Spleen (tissue), 11 donors: Measurements from ENCODE around the gene ZCCHC7. TPM values are rescaled to one million over a fixed set of nuclear protein-coding genes. Genes with fewer than 3 reads are reported as not detected.

ENCODE experiments used
- DNase-seq: peaks from one replicate; pipeline ENCODE4 v3.0.0-alpha.2; 2020
- H3K27ac ChIP-seq, 8 donors: fragments of 200-600 bp; sonication (generic) in 7 of 8; 1 replicate in 4 of 8; 2 replicates in 4 of 8; pipeline versions ENCODE4 v1.5.0 to v1.8.0; 2016 to 2021; ENCODE audit warnings: inconsistent platforms in 4 of 8, mild to moderate bottlenecking in 4 of 8, moderate library complexity in 1 of 8
- H3K27me3 ChIP-seq, 7 donors: fragments of 200-600 bp; sonication (generic) in 6 of 7; replicated peaks in 1 of 7; 1 replicate in 4 of 7; 2 replicates in 3 of 7; pipeline versions ENCODE4 v1.5.0 to v1.8.0; 2016 to 2021; ENCODE audit warnings: inconsistent platforms in 3 of 7, mild to moderate bottlenecking in 1 of 7
- H3K36me3 ChIP-seq, 6 donors: fragments of 200-600 bp; sonication (generic) in 5 of 6; 1 replicate in 4 of 6; 2 replicates in 2 of 6; pipeline versions ENCODE4 v1.5.0 to v1.8.0; 2016 to 2021; ENCODE audit warnings: inconsistent platforms in 2 of 6
- H3K4me1 ChIP-seq, 6 donors: fragments of 200-600 bp; sonication (generic) in 5 of 6; 1 replicate in 3 of 6; 2 replicates in 3 of 6; pipeline versions ENCODE4 v1.5.0 to v1.8.0; 2016 to 2021; ENCODE audit warnings: inconsistent platforms in 3 of 6
- H3K4me3 ChIP-seq, 8 donors: fragments of 200-600 bp; sonication (generic) in 7 of 8; 1 replicate in 4 of 8; 2 replicates in 4 of 8; pipeline versions ENCODE4 v1.5.0 to v1.8.0; 2016 to 2021; ENCODE audit warnings: inconsistent platforms in 4 of 8, mild to moderate bottlenecking in 4 of 8, moderate library complexity in 2 of 8
- H3K9me3 ChIP-seq, 8 donors: fragments of 200-600 bp; sonication (generic) in 7 of 8; 1 replicate in 4 of 8; 2 replicates in 4 of 8; pipeline versions ENCODE4 v1.5.0 to v1.8.0; 2016 to 2021; ENCODE audit warnings: inconsistent platforms in 4 of 8
- POLR2A ChIP-seq, 3 donors: fragments of 450-650 bp; IDR thresholded peaks; one replicate each; pipeline ENCODE4 v1.5.1; 2017; ENCODE audit warnings: antibody characterized with exemption in 3 of 3, mild to moderate bottlenecking in 1 of 3
- POLR2AphosphoS5 ChIP-seq, 3 donors: sonication (generic); formaldehyde crosslinking; IDR thresholded peaks; one replicate each; pipeline ENCODE4 v1.5.1; 2017; ENCODE audit warnings: antibody characterized with exemption in 3 of 3
- WGBS, 5 donors: extraction: QIAGEN DNeasy Blood & Tissue Kit in 3 of 5; methylation state at CpG; one replicate each; pipeline versions ENCODE4 v1.1.5 to v1.1.7; 2013 to 2018; 5-methylcytosine and 5-hydroxymethylcytosine counted together
- intact Hi-C: fragments of 100-400 bp; cut with DNase I; formaldehyde crosslinking; loops from one replicate; pipeline ENCODE4 v1.15.0; 2023; ENCODE audit warnings: low total_unique reads
- polyA plus RNA-seq, 3 donors: library from polyadenylated mRNA; stranded (reverse); fragments of 200-250 nt; gene quantifications; one replicate each; pipeline ENCODE4 v1.2.1, GENCODE V29; 2013
- total RNA-seq, 7 donors: library from RNA; depleted of rRNA in 3 of 7; stranded (reverse); fragments of >200 nt in 3 of 7; fragmentation: NEBNext Ultra II Directional in 4 of 7; extraction: Animal tissue kit (Norgen Biotek cat#: 25700) in 4 of 7; gene quantifications; one replicate each; pipeline versions ENCODE4 v1.1.0 to v1.2.1, GENCODE V29; 2016 to 2021
- TF ChIP-seq, protein P1 (sequence below), 11 experiments: fragments of 200-600 bp in 7 of 11; fragments of 450-650 bp in 4 of 11; sonication (generic) in 4 of 11; IDR thresholded peaks in 8 of 11; conservative IDR thresholded peaks in 3 of 11; 1 replicate in 7 of 11; 2 replicates in 4 of 11; pipeline versions ENCODE4 v1.4.0 to v1.8.0; 2016 to 2021; ENCODE audit warnings: antibody characterized with exemption in 11 of 11, inconsistent platforms in 4 of 11, mild to moderate bottlenecking in 1 of 11
- donor health status: healthy with polysubstance abuse.
- donor health status: DM: no; HTN: no; CAD: no; lungs with moderate emphysema.
- donor health status: DM: no; HTN: no; CAD: no.
- donor health status: Bipolar disorder and iron deficiency.
- donor health status: healthy.
- donor health status: DM: no; HTN: no; CAD: no.
- donor health status: DM: yes; HTN: yes; CAD: no.

ZCCHC7 gene
- total and polyA plus RNA-seq, 10 donors = 17.0 to 50.6 (median 38.1) TPM

DNA sequence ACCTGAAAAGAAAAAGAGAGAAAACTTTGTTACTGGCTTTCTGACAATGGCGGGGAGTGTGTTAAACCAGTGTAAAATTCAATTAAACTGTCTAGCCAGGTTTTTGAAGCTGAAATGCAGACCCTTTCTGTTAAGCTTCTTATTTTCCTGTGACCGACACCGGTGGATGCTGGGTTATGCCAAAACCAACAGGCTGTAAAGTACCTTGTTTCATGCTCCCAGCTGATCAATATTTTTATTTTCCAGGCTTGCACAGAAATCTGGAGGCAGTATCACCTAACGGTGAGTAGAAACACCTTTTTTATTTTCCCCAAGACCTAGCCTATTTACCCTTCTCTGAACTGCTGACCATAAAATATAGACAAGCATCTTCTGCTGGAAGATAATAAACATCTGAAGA lies 207.2 kb downstream of the ZCCHC7 start:
- no peaks in the 10 kb centered on the region for H3K9me3 ChIP-seq
- DNase-seq = no peak
- peak overlapping the region in 4 of 8 donors; percentile 12 to 89 (median 28) for H3K27ac ChIP-seq
- H3K4me3 ChIP-seq = no peak overlapping the region
- intact Hi-C loops = no loop called here
- no peaks in the 10 kb centered on the region for H3K36me3 ChIP-seq
- WGBS, 5 donors = 75 to 91% (median 84%) methylated on average over 4 of the region's 4 CpGs
- H3K27me3 ChIP-seq = no peaks in the 10 kb centered on the region
- no peak for TF ChIP-seq POLR2AphosphoS5 (IDR thresholded peaks at IDR 0.05)
- TF ChIP-seq, protein P1, sequence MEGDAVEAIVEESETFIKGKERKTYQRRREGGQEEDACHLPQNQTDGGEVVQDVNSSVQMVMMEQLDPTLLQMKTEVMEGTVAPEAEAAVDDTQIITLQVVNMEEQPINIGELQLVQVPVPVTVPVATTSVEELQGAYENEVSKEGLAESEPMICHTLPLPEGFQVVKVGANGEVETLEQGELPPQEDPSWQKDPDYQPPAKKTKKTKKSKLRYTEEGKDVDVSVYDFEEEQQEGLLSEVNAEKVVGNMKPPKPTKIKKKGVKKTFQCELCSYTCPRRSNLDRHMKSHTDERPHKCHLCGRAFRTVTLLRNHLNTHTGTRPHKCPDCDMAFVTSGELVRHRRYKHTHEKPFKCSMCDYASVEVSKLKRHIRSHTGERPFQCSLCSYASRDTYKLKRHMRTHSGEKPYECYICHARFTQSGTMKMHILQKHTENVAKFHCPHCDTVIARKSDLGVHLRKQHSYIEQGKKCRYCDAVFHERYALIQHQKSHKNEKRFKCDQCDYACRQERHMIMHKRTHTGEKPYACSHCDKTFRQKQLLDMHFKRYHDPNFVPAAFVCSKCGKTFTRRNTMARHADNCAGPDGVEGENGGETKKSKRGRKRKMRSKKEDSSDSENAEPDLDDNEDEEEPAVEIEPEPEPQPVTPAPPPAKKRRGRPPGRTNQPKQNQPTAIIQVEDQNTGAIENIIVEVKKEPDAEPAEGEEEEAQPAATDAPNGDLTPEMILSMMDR (IDR thresholded peaks at IDR 0.05 in 8 of 11, conservative IDR thresholded peaks at IDR 0.05 in 3 of 11) = no peak
- TF ChIP-seq POLR2A (IDR thresholded peaks at IDR 0.05) = no peak
- H3K4me1 ChIP-seq = peaks cover 4 to 76% (median 25%) of the 10 kb centered on the region in 6 donors

DNA sequence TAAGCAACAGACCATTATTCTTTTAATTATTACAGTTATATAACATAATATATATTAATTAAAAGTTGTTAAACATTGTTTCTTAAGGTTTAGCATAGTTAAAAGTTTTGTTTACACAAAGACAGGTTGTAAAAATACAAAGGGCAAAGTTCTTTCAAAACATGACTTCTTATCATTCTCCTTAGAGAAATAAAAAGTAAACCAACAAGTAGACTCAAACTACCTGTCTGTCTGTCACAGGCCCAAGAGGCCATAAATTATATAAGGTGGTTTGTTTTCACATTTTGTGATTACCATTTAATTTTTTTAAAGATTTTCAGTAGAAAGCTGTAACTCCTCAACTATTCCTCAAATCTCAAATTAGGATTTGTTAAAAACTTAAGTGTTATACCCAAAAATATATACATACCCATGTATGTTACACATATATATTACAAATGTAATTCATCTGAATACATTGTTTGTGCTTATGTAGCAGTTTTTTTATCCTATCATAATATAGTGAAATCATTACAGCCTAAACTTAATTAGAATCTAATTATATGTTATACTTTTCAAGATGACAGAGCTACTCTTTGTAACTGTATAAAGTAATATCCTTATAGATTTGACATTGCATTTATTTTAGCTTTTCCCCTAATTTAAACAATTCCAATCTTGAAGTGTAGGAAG lies 208.3 kb downstream of the ZCCHC7 start:
- H3K9me3 ChIP-seq = no peaks in the 10 kb centered on the region
- H3K4me1 ChIP-seq = peaks cover 4 to 74% (median 20%) of the 10 kb centered on the region in 6 donors
- no peak for DNase-seq
- H3K36me3 ChIP-seq = no peaks in the 10 kb centered on the region
- H3K4me3 ChIP-seq = no peak overlapping the region
- TF ChIP-seq, protein P1 (IDR thresholded peaks at IDR 0.05 in 8 of 11, conservative IDR thresholded peaks at IDR 0.05 in 3 of 11) = no peak
- TF ChIP-seq POLR2AphosphoS5 (IDR thresholded peaks at IDR 0.05) (no peak), POLR2A (IDR thresholded peaks at IDR 0.05) (no peak)
- intact Hi-C loops = no loop called here
- H3K27me3 ChIP-seq = no peaks in the 10 kb centered on the region
- peak overlapping the region in 2 of 8 donors; percentile 25 to 31 for H3K27ac ChIP-seq

DNA sequence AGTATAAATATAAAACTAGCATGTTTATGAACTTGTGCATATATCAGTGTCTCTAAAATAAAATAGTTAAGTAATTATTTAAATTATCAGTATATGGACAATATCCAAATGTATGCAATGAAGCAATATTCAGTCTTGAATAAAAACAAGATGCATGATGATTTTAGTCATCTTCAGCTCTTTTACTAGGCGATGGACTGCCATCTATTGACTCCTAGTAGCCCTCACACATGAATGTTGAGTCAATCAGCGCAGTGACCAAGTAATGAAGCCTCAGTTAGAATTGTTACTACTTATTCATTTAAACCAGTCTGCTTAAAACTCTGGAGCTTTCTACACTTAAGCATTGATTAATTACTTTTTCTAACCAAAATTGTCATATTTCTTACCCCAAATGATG lies 209.2 kb downstream of the ZCCHC7 start:
- no peaks in the 10 kb centered on the region for H3K27me3 ChIP-seq
- H3K4me3 ChIP-seq = no peak overlapping the region
- no peak overlapping the region for H3K27ac ChIP-seq
- 86 to 92% (median 87%) methylated on average over 2 of the region's 2 CpGs for WGBS, 5 donors
- DNase-seq = no peak
- H3K9me3 ChIP-seq = no peaks in the 10 kb centered on the region
- no peaks in the 10 kb centered on the region for H3K36me3 ChIP-seq
- intact Hi-C loops = no loop called here
- no peak for TF ChIP-seq POLR2AphosphoS5 (IDR thresholded peaks at IDR 0.05)
- TF ChIP-seq, protein P1 (IDR thresholded peaks at IDR 0.05 in 8 of 11, conservative IDR thresholded peaks at IDR 0.05 in 3 of 11) = peak in 6 of 11 experiments; percentile 4 to 48 (median 20)
- peaks cover 2 to 65% (median 12%) of the 10 kb centered on the region in 6 donors for H3K4me1 ChIP-seq

DNA sequence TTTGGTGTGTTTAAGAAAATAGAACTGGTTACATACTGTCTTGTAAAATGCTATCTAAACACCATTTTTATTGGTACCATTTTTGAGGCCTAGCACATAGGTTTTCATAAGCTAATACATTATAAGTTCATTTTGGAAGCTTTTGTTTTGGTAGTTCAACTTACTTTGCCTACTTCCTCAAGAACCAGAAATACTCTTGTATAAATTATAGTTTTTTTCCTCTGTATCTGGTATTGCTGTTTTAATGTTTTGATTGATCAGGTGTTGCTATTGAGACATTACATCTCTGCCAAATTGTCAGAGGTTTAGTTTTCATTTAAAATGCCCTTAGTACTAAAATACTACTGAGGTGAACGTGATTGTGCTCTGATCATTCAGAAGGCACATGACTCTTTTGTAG lies 211.5 kb downstream of the ZCCHC7 start:
- Histone ChIP-seq H3K36me3 (no peaks in the 10 kb centered on the region), H3K27ac (peak overlapping the region in 2 of 8 donors; percentile 1 to 9), H3K4me3 (no peak overlapping the region), H3K4me1 (peaks cover 0 to 60% (median 8%) of the 10 kb centered on the region in 6 donors), H3K9me3 (no peaks in the 10 kb centered on the region), H3K27me3 (no peaks in the 10 kb centered on the region)
- 75 to 91% (median 85%) methylated on average over 1 of the region's 1 CpG for WGBS, 5 donors
- no peak for DNase-seq
- TF ChIP-seq POLR2AphosphoS5 (IDR thresholded peaks at IDR 0.05) (no peak), POLR2A (IDR thresholded peaks at IDR 0.05) (no peak)
- TF ChIP-seq, protein P1 (IDR thresholded peaks at IDR 0.05 in 8 of 11, conservative IDR thresholded peaks at IDR 0.05 in 3 of 11) = no peak
- intact Hi-C loops = loop anchor here (10.0 kb wide), 1 partner anchor 457 kb away; no protein-coding TSS in a partner anchor
